ENCODE results near the gene ZCRB1. TPM values are rescaled to one million over a fixed set of nuclear protein-coding genes. Genes with fewer than 3 reads are reported as not detected.

The ZCRB1 gene
- total and polyA plus RNA-seq, 2 of the 4 experiments (the other 2 are of a cell fraction): 19.7 to 28.1 TPM

GRCh38 chr12:42338280-42338679, 12.4 kb upstream of the ZCRB1 start:
- dilution Hi-C loops (cut with HindIII; ENCODE audit: low sequenced_read_pairs, unreplicated experiment) (no loop called here), in situ Hi-C loops (cut with MboI; ENCODE audit: low sequenced_read_pairs) (loop anchor here (25.0 kb wide), 1 partner anchor 949 kb away; no protein-coding TSS in a partner anchor), intact Hi-C loops (cut with micrococcal nuclease) (loop anchor here (10.0 kb wide), 2 partner anchors 997 to 1063 kb away; no protein-coding TSS in a partner anchor)
- no peak overlapping the region for H2AK9ac ChIP-seq (replicated peaks; ENCODE audit: low read depth, low read length, poor library complexity)
- no TSS peak for BruUV-seq (replicated peaks)
- H3K27me3 ChIP-seq (ENCODE audit: control insufficient read depth, insufficient read depth, low read length): no peaks in the 10 kb centered on the region
- no peak overlapping the region for H2AFZ ChIP-seq (replicated peaks; ENCODE audit: low read length, poor library complexity)
- H3K14ac ChIP-seq (replicated peaks; ENCODE audit: low read depth, low read length): no peak overlapping the region
- TF ChIP-seq POLR2A (IDR thresholded peaks at IDR 0.05; ENCODE audit: low read depth, low read length) (no peak), NFE2L2 (IDR thresholded peaks at IDR 0.05; ENCODE audit: low read depth, low read length) (no peak), MAZ (IDR thresholded peaks at IDR 0.05; ENCODE audit: borderline replicate concordance, low read depth, low read length) (no peak), MXI1 (IDR thresholded peaks at IDR 0.05; ENCODE audit: borderline replicate concordance, low read depth, low read length) (no peak), CHD1 (IDR thresholded peaks at IDR 0.05; ENCODE audit: low read depth, low read length) (no peak), RCOR1 (IDR thresholded peaks at IDR 0.05; ENCODE audit: insufficient replicate concordance, low read length) (no peak), RAD21 (IDR thresholded peaks at IDR 0.05; ENCODE audit: low read length) (no peak), RFX5 (IDR thresholded peaks at IDR 0.05; ENCODE audit: low read depth, low read length) (no peak), CEBPB (IDR thresholded peaks at IDR 0.05; ENCODE audit: low read depth, low read length) (no peak), CTCF (conservative IDR thresholded peaks at IDR 0.05; ENCODE audit: low read depth, low read length) (no peak), SMC3 (IDR thresholded peaks at IDR 0.05; ENCODE audit: low read depth, low read length) (no peak)
- H2BK15ac ChIP-seq (ENCODE audit: low read depth, low read length): no peak overlapping the region
- no peak overlapping the region for H4K8ac ChIP-seq (ENCODE audit: low read depth in 2 of 2, low read length in 2 of 2)
- no peak overlapping the region for H2AK5ac ChIP-seq (ENCODE audit: low read depth, low read length)
- H2BK5ac ChIP-seq (ENCODE audit: low read depth, low read length, poor library complexity, severe bottlenecking): no peak overlapping the region
- no peak for ATAC-seq (ENCODE audit: low read depth)
- H3K36me3 ChIP-seq (ENCODE audit: control insufficient read depth, insufficient read depth, low read length): peaks cover 7% of the 10 kb centered on the region
- H3K9ac ChIP-seq (ENCODE audit: low read depth, low read length): no peak overlapping the region
- H3K56ac ChIP-seq (ENCODE audit: extremely low read depth, insufficient read depth, low read length): no peak overlapping the region
- H2BK20ac ChIP-seq (ENCODE audit: low read depth, low read length): no peak overlapping the region
- H3K4me2 ChIP-seq (ENCODE audit: low read depth, low read length): no peak overlapping the region
- no peak overlapping the region for H3K18ac ChIP-seq (ENCODE audit: low read depth, low read length)
- no peak for DNase-seq
- no peaks in the 10 kb centered on the region; the same call in 1 of the 2 replicates for H3K4me1 ChIP-seq (ENCODE audit: control insufficient read depth, insufficient read depth, low read length)
- CTCF ChIA-PET: no interaction called here
- H3K4ac ChIP-seq (ENCODE audit: low read depth, low read length): no peak overlapping the region
- 95% methylated on average over 2 of the region's 2 CpGs; no CpG with 5 or more reads in 1 of the 2 experiments for WGBS, 2 experiments (ENCODE audit: extremely low coverage in 2 of 2, insufficient read length in 1 of 2)
- peaks cover 20 to 24% of the 10 kb centered on the region in 2 experiments; a peak in 3 of 4 replicates for H3K79me1 ChIP-seq (ENCODE audit: low read depth in 1 of 2, low read length in 2 of 2)
- no peak overlapping the region for H3K23ac ChIP-seq (ENCODE audit: low read depth, low read length)
- H4K20me1 ChIP-seq (ENCODE audit: insufficient read depth, low read length): peaks cover 8% of the 10 kb centered on the region; the same call in 1 of the 2 replicates
- H4K91ac ChIP-seq (ENCODE audit: insufficient read depth, low read depth, low read length): no peak overlapping the region
- H2BK120ac ChIP-seq (ENCODE audit: low read depth, low read length): no peak overlapping the region
- no peaks in the 10 kb centered on the region; the same call in 1 of the 2 replicates for H3K9me1 ChIP-seq (ENCODE audit: insufficient read depth, low read length)
- H4K5ac ChIP-seq (ENCODE audit: low read depth, low read length): no peak overlapping the region
- POLR2A ChIA-PET (ENCODE audit: unreplicated experiment): no interaction called here
- H3K9me3 ChIP-seq (ENCODE audit: control insufficient read depth, insufficient read depth, low read length): no peaks in the 10 kb centered on the region
- no peak overlapping the region for H3K27ac ChIP-seq (ENCODE audit: insufficient read depth, low read length)
- no peak overlapping the region for H3K4me3 ChIP-seq (ENCODE audit: insufficient read depth, low read depth, low read length)

All from IMR-90 (cell line).